DND-41 (cell line): ENCODE measurements around the gene EDA.

Source experiments
- EZH2 ChIP-seq: IDR thresholded peaks from 3 replicates; pipeline ENCODE4 v1.6.1; 2012; ENCODE audit warnings: borderline replicate concordance, low read depth, mild to moderate bottlenecking, moderate library complexity, low read length, inconsistent platforms; ENCODE audit not compliant: severe bottlenecking
- TF ChIP-seq, protein P1 (sequence below): IDR thresholded peaks from 2 replicates; pipeline ENCODE4 v1.5.1; 2012; ENCODE audit warnings: borderline replicate concordance, low read length, moderate library complexity, mild to moderate bottlenecking; ENCODE audit not compliant: poor library complexity, severe bottlenecking; ENCODE audit errors: extremely low read depth

GRCh38 chrX:69995362-69996112, 379.6 kb downstream of the EDA start:
- TF ChIP-seq, protein P1, sequence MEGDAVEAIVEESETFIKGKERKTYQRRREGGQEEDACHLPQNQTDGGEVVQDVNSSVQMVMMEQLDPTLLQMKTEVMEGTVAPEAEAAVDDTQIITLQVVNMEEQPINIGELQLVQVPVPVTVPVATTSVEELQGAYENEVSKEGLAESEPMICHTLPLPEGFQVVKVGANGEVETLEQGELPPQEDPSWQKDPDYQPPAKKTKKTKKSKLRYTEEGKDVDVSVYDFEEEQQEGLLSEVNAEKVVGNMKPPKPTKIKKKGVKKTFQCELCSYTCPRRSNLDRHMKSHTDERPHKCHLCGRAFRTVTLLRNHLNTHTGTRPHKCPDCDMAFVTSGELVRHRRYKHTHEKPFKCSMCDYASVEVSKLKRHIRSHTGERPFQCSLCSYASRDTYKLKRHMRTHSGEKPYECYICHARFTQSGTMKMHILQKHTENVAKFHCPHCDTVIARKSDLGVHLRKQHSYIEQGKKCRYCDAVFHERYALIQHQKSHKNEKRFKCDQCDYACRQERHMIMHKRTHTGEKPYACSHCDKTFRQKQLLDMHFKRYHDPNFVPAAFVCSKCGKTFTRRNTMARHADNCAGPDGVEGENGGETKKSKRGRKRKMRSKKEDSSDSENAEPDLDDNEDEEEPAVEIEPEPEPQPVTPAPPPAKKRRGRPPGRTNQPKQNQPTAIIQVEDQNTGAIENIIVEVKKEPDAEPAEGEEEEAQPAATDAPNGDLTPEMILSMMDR = no peak
- TF ChIP-seq EZH2 = no peak
